GM12878 (cell line): Measurements from ENCODE around the gene PIGV. TPM values are rescaled to one million over a fixed set of nuclear protein-coding genes. Genes with fewer than 3 reads are reported as not detected.
A peak's percentile ranks its signal among the peaks of the same experiment; 100 is the strongest.

Experiments
- ATAC-seq: fragments of 200-7000 bp; cut with Tn5 transposase; 3 replicates; pipeline ENCODE4 v1.9.1; 2020; ENCODE audit warnings: mild to moderate bottlenecking, moderate library complexity
- BruUV-seq: library from RNA; stranded (reverse); fragments of 400-500 nt; replicated peaks from 2 replicates; lab custom pipeline; 2021; lab: Mats Ljungman, UMichigan
- CTCF ChIA-PET: fragments of 300-600 bp; sonication (Branson Sonifier 250); formaldehyde crosslinking; extraction: SDS; loops from one replicate; lab custom pipeline; 2021; ENCODE audit warnings: inconsistent platforms; lab: Yijun Ruan, JAX
- POLR2A ChIA-PET: fragments of 350-600 bp; formaldehyde crosslinking; extraction: SDS; loops from one replicate; lab custom pipeline; 2021; ENCODE audit warnings: inconsistent platforms; lab: Charles Lee
- RAD21 ChIA-PET: fragments of 300-600 bp; sonication (Branson Sonifier 250); formaldehyde crosslinking; loops from one replicate; lab custom pipeline; 2023; ENCODE audit warnings: antibody characterized with exemption; ENCODE audit not compliant: unreplicated experiment; lab: Charles Lee
- SMC1A ChIA-PET: fragments of 300-600 bp; sonication (Branson Sonifier 250); formaldehyde crosslinking; loops from one replicate; lab custom pipeline; 2023; ENCODE audit not compliant: unreplicated experiment, uncharacterized antibody; lab: Charles Lee
- DNase-seq: peaks from one replicate; pipeline ENCODE4 v3.0.0-alpha.2; 2011; ENCODE audit warnings: low read depth, low spot score
- FAIRE-seq: peaks from 3 replicates; lab custom pipeline; 2011; peaks lifted over from hg19 to GRCh38; lab: Jason Lieb, UNC
- H2AFZ ChIP-seq: 2 replicates; pipeline ENCODE4 v1.6.0; 2011; ENCODE audit warnings: low read depth, low read length, control low read depth; ENCODE audit not compliant: control insufficient read depth
- H3K27ac ChIP-seq: 2 replicates; pipeline ENCODE4 v1.5.1; 2011; ENCODE audit warnings: control low read depth; ENCODE audit not compliant: control insufficient read depth, insufficient read depth
- H3K27me3 ChIP-seq, 2 experiments: replicated peaks in 1 of 2; 2 replicates each; pipeline versions ENCODE4 v1.6.0 to v1.6.1; 2011; ENCODE audit warnings: low read length in 1 of 2; ENCODE audit not compliant: control insufficient read depth in 2 of 2, insufficient read depth in 2 of 2
- H3K36me3 ChIP-seq, 2 experiments: 2 replicates each; pipeline ENCODE4 v1.5.1; 2011; ENCODE audit warnings: low read length in 1 of 2; ENCODE audit not compliant: control insufficient read depth in 2 of 2, insufficient read depth in 2 of 2
- H3K4me1 ChIP-seq: 2 replicates; pipeline ENCODE4 v1.6.1; 2011; ENCODE audit warnings: mild to moderate bottlenecking, low read length, moderate library complexity, mixed read lengths; ENCODE audit not compliant: control insufficient read depth, insufficient read depth
- H3K4me2 ChIP-seq: 2 replicates; pipeline ENCODE4 v1.6.0; 2011; ENCODE audit warnings: control low read depth; ENCODE audit not compliant: control insufficient read depth, insufficient read depth
- H3K4me3 ChIP-seq: fragments of 200-600 bp; sonication (generic); 2 replicates; pipeline ENCODE4 v1.5.1; 2016
- H3K79me2 ChIP-seq: 2 replicates; pipeline ENCODE4 v1.6.0; 2011; ENCODE audit warnings: low read length; ENCODE audit not compliant: control insufficient read depth, insufficient read depth
- H3K9ac ChIP-seq: 2 replicates; pipeline ENCODE4 v1.8.0; 2011; ENCODE audit warnings: low read length, control low read depth, mixed read lengths; ENCODE audit not compliant: control insufficient read depth, insufficient read depth
- H3K9me3 ChIP-seq: replicated peaks from 3 replicates; pipeline ENCODE4 v1.5.1; 2011; ENCODE audit warnings: mild to moderate bottlenecking, low read length; ENCODE audit not compliant: control insufficient read depth, insufficient read depth
- H4K20me1 ChIP-seq: 2 replicates; pipeline ENCODE4 v1.6.0; 2011; ENCODE audit not compliant: control insufficient read depth, insufficient read depth
- ETV6 ChIP-seq, 2 experiments: fragments of 450-650 bp in 1 of 2; IDR thresholded peaks in 1 of 2; conservative IDR thresholded peaks in 1 of 2; 2 replicates each; pipeline ENCODE4 v1.6.1; 2014; ENCODE audit warnings: antibody characterized with exemption in 1 of 2, borderline replicate concordance in 1 of 2, low read depth in 1 of 2, mild to moderate bottlenecking in 1 of 2, moderate library complexity in 1 of 2
- HDAC2 ChIP-seq: fragments of 200-600 bp; sonication (generic); IDR thresholded peaks from 2 replicates; pipeline ENCODE4 v1.6.1; 2017
- HDGF ChIP-seq: fragments of 450-650 bp; IDR thresholded peaks from 2 replicates; pipeline ENCODE4 v1.6.1; 2016; ENCODE audit warnings: antibody characterized with exemption
- MEF2A ChIP-seq: IDR thresholded peaks from 2 replicates; pipeline ENCODE4 v1.6.1; 2011; ENCODE audit warnings: low read depth, mild to moderate bottlenecking, low read length, moderate library complexity; ENCODE audit not compliant: insufficient read depth
- PAX8 ChIP-seq: fragments of 450-650 bp; IDR thresholded peaks from 2 replicates; pipeline ENCODE4 v1.6.1; 2017; ENCODE audit warnings: mild to moderate bottlenecking, moderate library complexity
- PML ChIP-seq: IDR thresholded peaks from 2 replicates; pipeline ENCODE4 v1.6.1; 2012; ENCODE audit warnings: low read length, inconsistent platforms
- RB1 ChIP-seq: fragments of 450-650 bp; formaldehyde crosslinking; IDR thresholded peaks from 2 replicates; pipeline ENCODE4 v1.6.1; 2017; ENCODE audit warnings: mild to moderate bottlenecking, borderline replicate concordance
- RCOR1 ChIP-seq: conservative IDR thresholded peaks from 2 replicates; pipeline ENCODE4 v1.6.1; 2012; ENCODE audit warnings: low read depth, low read length, improper control_type of control experiment
- RUNX3 ChIP-seq: IDR thresholded peaks from 2 replicates; pipeline ENCODE4 v1.6.1; 2012; ENCODE audit warnings: low read length, inconsistent platforms
- SKIL ChIP-seq: fragments of 450-650 bp; IDR thresholded peaks from 2 replicates; pipeline ENCODE4 v1.6.1; 2017; ENCODE audit warnings: mild to moderate bottlenecking, low read depth, inconsistent platforms; ENCODE audit not compliant: poor library complexity, severe bottlenecking
- STAT1 ChIP-seq: fragments of 450-650 bp; conservative IDR thresholded peaks from 2 replicates; pipeline ENCODE4 v1.6.1; 2014; ENCODE audit warnings: antibody characterized with exemption, mild to moderate bottlenecking
- ZSCAN29 ChIP-seq: fragments of 450-650 bp; IDR thresholded peaks from 2 replicates; pipeline ENCODE4 v1.6.1; 2017; ENCODE audit warnings: mild to moderate bottlenecking, moderate library complexity
- WGBS: methylation state at CpG from one replicate; pipeline ENCODE4 v1.1.6; 2016; ENCODE audit warnings: low lambda C conversion rate; ENCODE audit not compliant: insufficient replicate concordance, insufficient coverage; ENCODE audit errors: missing lambda C conversion rate; 5-methylcytosine and 5-hydroxymethylcytosine counted together
- in situ Hi-C: fragments of 300-500 bp; cut with MboI; formaldehyde crosslinking; loops from 9 replicates; pipeline ENCODE4 v1.14.3; 2018; ENCODE audit warnings: mixed read lengths
- intact Hi-C: fragments of 100-400 bp; cut with micrococcal nuclease; formaldehyde crosslinking; loops from one replicate; pipeline ENCODE4 v1.14.2; 2022; ENCODE audit not compliant: unreplicated experiment
- polyA plus RNA-seq, 11 experiments: library from polyadenylated mRNA; depleted of rRNA in 4 of 11; unstranded in 6 of 11; stranded (reverse) in 5 of 11; fragments of >200 nt; fragmentation: Nextera tagmentation in 4 of 11; fragmentation: Illumina TruSeq in 1 of 11; extraction: Ambion mirVana in 4 of 11; extraction: Trizol in 1 of 11; gene quantifications; 1 replicate in 1 of 11; 2 replicates in 10 of 11; pipeline versions ENCODE4 v1.2.1 to v1.2.3, GENCODE V29; 2011 to 2016; ENCODE audit warnings: inconsistent platforms in 2 of 11, missing spikeins in 2 of 11, low read depth in 1 of 11
- total RNA-seq, 4 experiments: library from RNA; depleted of rRNA in 3 of 4; stranded (reverse); fragments of >200 nt in 3 of 4; fragmentation: Illumina TruSeq in 1 of 4; extraction: Trizol in 1 of 4; gene quantifications; 2 replicates each; pipeline versions ENCODE4 v1.2.1 to v1.2.3, GENCODE V29; 2013 to 2021
- TF ChIP-seq, protein P1 (sequence below): fragments of 450-650 bp; IDR thresholded peaks from 2 replicates; pipeline ENCODE4 v1.6.1; 2017; ENCODE audit warnings: mild to moderate bottlenecking, moderate library complexity
- TF ChIP-seq, protein P2 (sequence below): fragments of 450-650 bp; IDR thresholded peaks from 2 replicates; pipeline ENCODE4 v1.6.1; 2016; ENCODE audit warnings: mild to moderate bottlenecking
- TF ChIP-seq, protein P3 (sequence below): IDR thresholded peaks from 2 replicates; pipeline ENCODE4 v1.6.1; 2011; ENCODE audit warnings: borderline replicate concordance, low read depth, mild to moderate bottlenecking, moderate library complexity, mixed read lengths, low read length; ENCODE audit not compliant: insufficient read depth; ENCODE audit errors: extremely low read length

Gene PIGV
- total and polyA plus RNA-seq, 10 of the 15 experiments (the other 5 are each of a cell fraction or from before 2014, with no cell fraction given): 8.8 to 18.1 (median 11.9) TPM

GRCh38 chr1:26827106-26827604 lies 39.4 kb downstream of the PIGV start:
- RAD21 ChIA-PET: interaction anchor here (1.8 to 2.1 kb wide), 2 partner anchors 11 to 37 kb away, joined by 3 to 13 read pairs; no protein-coding TSS in a partner anchor
- peak overlapping the region; percentile 59 for H3K27ac ChIP-seq
- no peak for TF ChIP-seq ETV6 (conservative IDR thresholded peaks at IDR 0.05 in 1 of 2, IDR thresholded peaks at IDR 0.05 in 1 of 2; ENCODE audit: borderline replicate concordance in 1 of 2, low read depth in 1 of 2)
- no peak for TF ChIP-seq PML
- no peak for TF ChIP-seq RB1
- TF ChIP-seq HDAC2: no peak
- TF ChIP-seq RCOR1: no peak
- TF ChIP-seq, protein P1, sequence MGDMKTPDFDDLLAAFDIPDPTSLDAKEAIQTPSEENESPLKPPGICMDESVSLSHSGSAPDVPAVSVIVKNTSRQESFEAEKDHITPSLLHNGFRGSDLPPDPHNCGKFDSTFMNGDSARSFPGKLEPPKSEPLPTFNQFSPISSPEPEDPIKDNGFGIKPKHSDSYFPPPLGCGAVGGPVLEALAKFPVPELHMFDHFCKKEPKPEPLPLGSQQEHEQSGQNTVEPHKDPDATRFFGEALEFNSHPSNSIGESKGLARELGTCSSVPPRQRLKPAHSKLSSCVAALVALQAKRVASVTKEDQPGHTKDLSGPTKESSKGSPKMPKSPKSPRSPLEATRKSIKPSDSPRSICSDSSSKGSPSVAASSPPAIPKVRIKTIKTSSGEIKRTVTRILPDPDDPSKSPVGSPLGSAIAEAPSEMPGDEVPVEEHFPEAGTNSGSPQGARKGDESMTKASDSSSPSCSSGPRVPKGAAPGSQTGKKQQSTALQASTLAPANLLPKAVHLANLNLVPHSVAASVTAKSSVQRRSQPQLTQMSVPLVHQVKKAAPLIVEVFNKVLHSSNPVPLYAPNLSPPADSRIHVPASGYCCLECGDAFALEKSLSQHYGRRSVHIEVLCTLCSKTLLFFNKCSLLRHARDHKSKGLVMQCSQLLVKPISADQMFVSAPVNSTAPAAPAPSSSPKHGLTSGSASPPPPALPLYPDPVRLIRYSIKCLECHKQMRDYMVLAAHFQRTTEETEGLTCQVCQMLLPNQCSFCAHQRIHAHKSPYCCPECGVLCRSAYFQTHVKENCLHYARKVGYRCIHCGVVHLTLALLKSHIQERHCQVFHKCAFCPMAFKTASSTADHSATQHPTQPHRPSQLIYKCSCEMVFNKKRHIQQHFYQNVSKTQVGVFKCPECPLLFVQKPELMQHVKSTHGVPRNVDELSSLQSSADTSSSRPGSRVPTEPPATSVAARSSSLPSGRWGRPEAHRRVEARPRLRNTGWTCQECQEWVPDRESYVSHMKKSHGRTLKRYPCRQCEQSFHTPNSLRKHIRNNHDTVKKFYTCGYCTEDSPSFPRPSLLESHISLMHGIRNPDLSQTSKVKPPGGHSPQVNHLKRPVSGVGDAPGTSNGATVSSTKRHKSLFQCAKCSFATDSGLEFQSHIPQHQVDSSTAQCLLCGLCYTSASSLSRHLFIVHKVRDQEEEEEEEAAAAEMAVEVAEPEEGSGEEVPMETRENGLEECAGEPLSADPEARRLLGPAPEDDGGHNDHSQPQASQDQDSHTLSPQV: no peak
- no peak for TF ChIP-seq MEF2A
- 0 out of 2 replicates have a peak, but pooled peaks have one; percentile 27 for TF ChIP-seq HDGF
- TF ChIP-seq, protein P2, sequence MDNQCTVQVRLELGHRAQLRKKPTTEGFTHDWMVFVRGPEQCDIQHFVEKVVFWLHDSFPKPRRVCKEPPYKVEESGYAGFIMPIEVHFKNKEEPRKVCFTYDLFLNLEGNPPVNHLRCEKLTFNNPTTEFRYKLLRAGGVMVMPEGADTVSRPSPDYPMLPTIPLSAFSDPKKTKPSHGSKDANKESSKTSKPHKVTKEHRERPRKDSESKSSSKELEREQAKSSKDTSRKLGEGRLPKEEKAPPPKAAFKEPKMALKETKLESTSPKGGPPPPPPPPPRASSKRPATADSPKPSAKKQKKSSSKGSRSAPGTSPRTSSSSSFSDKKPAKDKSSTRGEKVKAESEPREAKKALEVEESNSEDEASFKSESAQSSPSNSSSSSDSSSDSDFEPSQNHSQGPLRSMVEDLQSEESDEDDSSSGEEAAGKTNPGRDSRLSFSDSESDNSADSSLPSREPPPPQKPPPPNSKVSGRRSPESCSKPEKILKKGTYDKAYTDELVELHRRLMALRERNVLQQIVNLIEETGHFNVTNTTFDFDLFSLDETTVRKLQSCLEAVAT: 0 out of 2 replicates have a peak, but pooled peaks have one; percentile 31
- TF ChIP-seq ZSCAN29: no peak
- TF ChIP-seq STAT1: no peak
- no peak for TF ChIP-seq SKIL
- TF ChIP-seq, protein P3, sequence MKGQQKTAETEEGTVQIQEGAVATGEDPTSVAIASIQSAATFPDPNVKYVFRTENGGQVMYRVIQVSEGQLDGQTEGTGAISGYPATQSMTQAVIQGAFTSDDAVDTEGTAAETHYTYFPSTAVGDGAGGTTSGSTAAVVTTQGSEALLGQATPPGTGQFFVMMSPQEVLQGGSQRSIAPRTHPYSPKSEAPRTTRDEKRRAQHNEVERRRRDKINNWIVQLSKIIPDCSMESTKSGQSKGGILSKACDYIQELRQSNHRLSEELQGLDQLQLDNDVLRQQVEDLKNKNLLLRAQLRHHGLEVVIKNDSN: no peak
- TF ChIP-seq RUNX3: no peak
- TF ChIP-seq PAX8: no peak

More at GRCh38 chr1:26827106-26827604, 39.4 kb downstream of the PIGV start:
- Histone ChIP-seq H3K27me3 (no peaks in the 10 kb centered on the region), H3K9me3 (no peaks in the 10 kb centered on the region), H3K4me3 (peak overlapping the region; percentile 86), H4K20me1 (no peaks in the 10 kb centered on the region), H3K9ac (peak overlapping the region; percentile 82), H3K4me1 (peaks cover 18% of the 10 kb centered on the region), H3K4me2 (peak overlapping the region; percentile 99), H3K79me2 (peaks cover 56% of the 10 kb centered on the region), H3K36me3 (peaks cover 2 to 4% of the 10 kb centered on the region in 2 experiments; a peak in 3 of 4 replicates), H2AFZ (no peak overlapping the region)
- BruUV-seq: no TSS peak
- DNase-seq: no peak
- intact Hi-C loops (loop anchor here (5.0 kb wide), 1 partner anchor 40 kb away; no protein-coding TSS in a partner anchor), in situ Hi-C loops (loop anchor here (5.0 kb wide), 1 partner anchor 50 kb away; no protein-coding TSS in a partner anchor)
- ChIA-PET SMC1A (interaction anchor here (2.2 to 3.9 kb wide), 2 partner anchors 12 to 16 kb away, joined by 16 to 35 read pairs; no protein-coding TSS in a partner anchor), POLR2A (interaction anchor here (2.4 kb wide), 1 partner anchor 11 kb away, joined by 16 read pairs; no protein-coding TSS in a partner anchor), CTCF (interaction anchor here (7.3 kb wide), 1 partner anchor 17 kb away, joined by 117 read pairs; no protein-coding TSS in a partner anchor)
- WGBS: 0% methylated on average over 8 of the region's 17 CpGs
- ATAC-seq: no peak
- FAIRE-seq: no peak
